Posterior vena cava (tissue), 2 donors: Measurements from ENCODE around the gene CDK17. TPM values are rescaled to one million over a fixed set of nuclear protein-coding genes. Genes with fewer than 3 reads are reported as not detected.

Experiments
- DNase-seq: peaks from one replicate; pipeline ENCODE4 v3.0.0-alpha.2; 2020; ENCODE audit warnings: low spot score
- intact Hi-C, 2 donors: fragments of 100-400 bp; cut with DNase I; formaldehyde crosslinking; loops; one replicate each; pipeline versions ENCODE4 v1.14.1 to v1.14.2; 2022 to 2023
- total RNA-seq, 2 donors: library from RNA; stranded (reverse); fragmentation: NEBNext Ultra II Directional; extraction: Animal tissue kit (Norgen Biotek cat#: 25700); gene quantifications; one replicate each; pipeline ENCODE4 v1.2.1, GENCODE V29; 2021
- donor health status: DM: yes; HTN: yes; CAD: no.
- donor health status: DM: yes; HTN: yes; CAD: no.

Gene CDK17
- total RNA-seq, 2 donors from 2014 or later = 46.4 to 50.1 TPM

- intact Hi-C loops = loop anchor here in 1 of 2 donors (10.0 kb wide), 1 partner anchor 158 kb away; no protein-coding TSS in a partner anchor
- DNase-seq = no peak
Observed at GRCh38 chr12:96237035-96237434, 163.2 kb downstream of the CDK17 start.

DNA sequence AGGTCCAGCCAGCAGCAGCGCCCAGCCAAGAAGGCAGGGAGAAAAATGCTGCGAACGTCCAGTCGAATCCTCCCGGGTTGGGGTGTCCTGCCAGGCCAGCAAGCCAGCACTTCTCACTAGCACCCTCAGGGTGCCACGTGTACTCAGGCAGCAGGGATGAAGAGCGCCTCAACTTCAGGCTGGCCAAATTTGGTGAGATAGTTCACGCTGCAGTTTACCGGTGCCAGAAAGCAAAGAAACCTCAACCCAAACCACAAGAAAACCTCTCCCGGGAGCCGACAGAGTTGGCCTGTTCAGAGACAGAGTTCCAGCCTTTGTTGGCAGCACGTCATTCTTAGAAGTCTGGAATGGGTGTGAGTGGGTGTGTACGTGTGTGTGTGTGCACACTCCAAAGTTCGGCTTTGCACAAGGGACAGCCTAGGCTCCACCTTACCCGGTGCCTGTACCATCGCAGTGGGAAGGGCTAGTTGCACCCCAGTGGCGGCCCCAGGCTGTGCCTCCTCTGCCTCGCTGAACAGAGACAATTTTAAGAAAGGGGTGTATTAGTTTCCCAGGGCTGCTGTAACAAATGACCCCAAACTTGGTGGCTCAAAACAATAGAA, 163.9 kb downstream of the CDK17 start:
- intact Hi-C loops = loop anchor here in 1 of 2 donors (10.0 kb wide), 1 partner anchor 158 kb away; no protein-coding TSS in a partner anchor

GRCh38 chr12:96235484-96235826, 164.8 kb downstream of the CDK17 start:
- DNase-seq = no peak
- intact Hi-C loops = loop anchor here in 1 of 2 donors (10.0 kb wide), 1 partner anchor 159 kb away; no protein-coding TSS in a partner anchor

More for the DNA sequence above, 163.9 kb downstream of the CDK17 start:
- DNase-seq = peak; percentile 85

DNA sequence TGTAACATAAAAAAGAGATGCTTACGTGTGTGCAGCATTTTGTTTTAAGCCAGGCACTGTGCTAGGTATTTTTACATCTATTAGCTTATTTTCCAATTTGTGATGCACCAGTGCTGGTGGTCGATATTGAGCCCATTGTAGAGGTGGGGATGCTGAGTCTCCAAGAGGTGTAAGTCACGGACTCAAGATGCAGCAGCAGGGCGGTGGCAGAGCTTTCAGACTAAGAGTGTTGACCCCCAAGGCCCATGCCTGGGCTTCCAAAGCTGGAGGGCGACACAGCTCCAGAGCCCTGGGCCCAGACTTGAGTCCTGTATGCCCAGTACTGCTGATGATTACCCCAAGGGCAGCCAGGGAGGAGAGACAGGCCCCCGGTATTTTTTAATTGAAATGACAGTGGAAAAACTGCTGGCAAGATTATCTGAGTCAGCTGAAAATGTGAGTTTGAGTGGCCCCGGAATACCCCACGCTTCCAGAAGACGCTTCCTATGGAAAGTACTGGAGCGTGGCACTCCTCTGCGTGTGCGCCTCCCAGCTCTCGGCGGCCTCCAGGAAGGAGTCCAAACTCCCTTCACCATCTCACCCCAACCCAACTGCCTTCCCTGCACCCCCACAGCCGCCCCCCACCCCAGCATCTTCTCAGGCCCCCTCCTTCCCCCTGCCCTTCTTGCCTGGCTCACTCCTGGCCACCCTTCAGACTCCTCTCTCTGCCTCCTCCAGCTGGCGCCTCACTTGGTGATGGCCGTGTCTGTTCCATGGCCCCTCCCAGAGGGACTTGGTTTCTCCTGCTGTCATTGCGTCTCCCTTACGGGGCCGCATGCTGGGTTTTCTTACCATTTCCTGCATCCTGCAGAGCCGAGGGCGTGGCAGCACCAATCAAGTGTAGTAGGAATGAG, 165.4 kb downstream of the CDK17 start:
- no peak for DNase-seq
- intact Hi-C loops = loop anchor here in 1 of 2 donors (10.0 kb wide), 1 partner anchor 160 kb away; no protein-coding TSS in a partner anchor

DNA sequence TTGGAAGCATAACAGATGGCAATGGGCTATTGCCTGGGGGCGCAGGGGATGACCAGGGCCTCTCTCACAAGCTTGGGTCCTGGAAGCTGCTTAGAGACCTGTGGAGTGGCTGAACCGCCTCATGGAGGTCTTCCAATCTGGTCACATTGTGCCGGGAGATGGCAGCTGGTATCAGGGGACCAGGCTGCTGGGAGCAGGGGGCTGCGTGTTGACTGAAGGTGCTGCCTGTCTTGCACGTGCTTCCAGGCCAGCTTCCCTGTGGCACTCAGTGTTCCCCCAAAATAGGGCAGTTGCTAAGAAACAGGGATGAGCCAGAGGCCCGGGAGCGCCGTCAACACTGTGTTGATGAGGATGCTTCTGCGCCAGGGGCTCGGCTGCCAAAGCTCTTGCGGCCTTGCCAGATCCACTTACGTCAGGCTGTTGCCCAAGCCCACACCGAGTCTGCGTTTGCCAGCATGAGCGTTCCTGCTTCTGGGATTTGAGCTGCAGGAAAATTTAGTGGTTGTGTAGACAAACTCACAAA, 166.2 kb downstream of the CDK17 start:
- peak; percentile 98 for DNase-seq
- intact Hi-C loops = loop anchor here in 1 of 2 donors (10.0 kb wide), 1 partner anchor 161 kb away; no protein-coding TSS in a partner anchor

DNA sequence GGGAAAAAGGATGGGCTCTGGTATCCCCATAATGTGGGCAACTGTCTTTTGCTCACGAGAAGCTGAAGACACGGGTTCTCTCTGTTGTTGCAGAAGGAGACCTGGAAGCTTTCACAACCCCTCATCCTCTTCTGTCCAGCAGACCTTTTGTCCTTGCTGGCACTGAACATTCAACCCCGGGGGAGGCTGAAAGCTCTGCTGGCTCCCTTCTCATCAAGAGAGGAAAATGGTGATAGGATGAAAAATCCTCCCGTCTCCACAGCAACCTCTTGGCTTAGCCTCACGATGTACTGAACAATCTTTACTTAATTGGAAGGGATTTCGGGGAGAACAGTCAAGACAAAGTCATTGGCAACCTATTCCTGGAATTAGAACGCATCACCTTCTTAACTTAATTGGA, 167.1 kb downstream of the CDK17 start:
- intact Hi-C loops = loop anchor here in 1 of 2 donors (10.0 kb wide), 1 partner anchor 162 kb away; no protein-coding TSS in a partner anchor
- peak; percentile 88 for DNase-seq

DNA sequence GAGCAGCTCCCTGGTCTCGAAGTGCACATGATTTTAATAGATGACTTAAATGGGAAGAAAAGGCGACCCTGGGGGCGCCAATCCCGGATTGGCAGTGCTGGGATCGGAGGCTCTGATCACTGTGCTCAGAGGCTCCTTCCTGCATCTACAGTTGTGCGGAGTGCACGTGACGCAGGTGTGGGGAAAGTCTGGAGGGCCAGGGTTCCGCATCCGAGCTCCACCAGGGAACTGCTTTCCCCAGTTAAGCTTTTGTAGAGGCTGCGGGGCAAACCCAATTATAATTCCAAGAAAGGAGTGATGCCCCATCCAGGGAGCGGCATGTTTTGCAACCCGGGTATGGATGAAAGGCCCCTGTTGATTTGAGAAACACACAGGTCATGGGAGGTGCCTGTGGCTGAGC, 169.6 kb downstream of the CDK17 start:
- DNase-seq = no peak
- intact Hi-C loops = loop anchor here in 1 of 2 donors (10.0 kb wide), 1 partner anchor 164 kb away; no protein-coding TSS in a partner anchor

- DNase-seq = no peak
- intact Hi-C loops = loop anchor here in 1 of 2 donors (10.0 kb wide), 1 partner anchor 286 kb away; no protein-coding TSS in a partner anchor
Observed at GRCh38 chr12:96228566-96229248, 171.5 kb downstream of the CDK17 start.

Other genes with a start within 250 kb of the CDK17 start
- gene ELK3, start 206.1 kb downstream of the CDK17 start, total RNA-seq = 10 to 100 TPM; 60.6 to 77.3 TPM
- gene CFAP54, start 89.1 kb upstream of the CDK17 start, total RNA-seq = 1 to 10 TPM in 1 of 2 donors, under 1 TPM in 1; 0.90 to 1.2 TPM